Mesendoderm (in vitro differentiated cells): ENCODE measurements around the gene TGFBR3.
A peak's percentile ranks its signal among the peaks of the same experiment; 100 is the strongest.

ENCODE experiments used
- DNase-seq: peaks from one replicate; pipeline ENCODE4 v3.0.0; 2013
- H2AK5ac ChIP-seq: 2 replicates; pipeline ENCODE4 v1.6.1; 2013; ENCODE audit warnings: low read length, inconsistent platforms
- H2BK120ac ChIP-seq: 2 replicates; pipeline ENCODE4 v1.6.1; 2013; ENCODE audit warnings: low read depth, mild to moderate bottlenecking, low read length, moderate library complexity, mixed read lengths
- H2BK15ac ChIP-seq: replicated peaks from 2 replicates; pipeline ENCODE4 v1.6.1; 2013; ENCODE audit warnings: low read depth, mild to moderate bottlenecking, moderate library complexity
- H2BK5ac ChIP-seq: 2 replicates; pipeline ENCODE4 v1.6.1; 2013; ENCODE audit warnings: low read length, inconsistent platforms
- H3K18ac ChIP-seq: 2 replicates; pipeline ENCODE4 v1.6.1; 2013; ENCODE audit warnings: mild to moderate bottlenecking, low read length, mixed read lengths
- H3K23ac ChIP-seq: one replicate; pipeline ENCODE4 v1.6.1; 2013; ENCODE audit warnings: low read length
- H3K27ac ChIP-seq: 2 replicates; pipeline ENCODE4 v1.5.1; 2013; ENCODE audit warnings: low read depth, mild to moderate bottlenecking, inconsistent platforms, low read length, moderate library complexity
- H3K27me3 ChIP-seq: 2 replicates; pipeline ENCODE4 v1.6.1; 2013; ENCODE audit warnings: low read length, control low read depth, mild to moderate bottlenecking, inconsistent platforms; ENCODE audit not compliant: insufficient read depth, poor library complexity
- H3K36me3 ChIP-seq: 2 replicates; pipeline ENCODE4 v1.6.1; 2013; ENCODE audit warnings: low read length, inconsistent platforms; ENCODE audit not compliant: control insufficient read depth, insufficient read depth
- H3K4ac ChIP-seq: one replicate; pipeline ENCODE4 v1.6.1; 2013; ENCODE audit warnings: low read depth, mild to moderate bottlenecking, low read length, moderate library complexity
- H3K4me1 ChIP-seq: 2 replicates; pipeline ENCODE4 v1.6.1; 2013; ENCODE audit warnings: low read depth, low read length, inconsistent platforms; ENCODE audit not compliant: control insufficient read depth
- H3K4me2 ChIP-seq: 2 replicates; pipeline ENCODE4 v1.6.1; 2013; ENCODE audit warnings: low read length
- H3K4me3 ChIP-seq: 2 replicates; pipeline ENCODE4 v1.5.1; 2013; ENCODE audit warnings: mild to moderate bottlenecking, low read length
- H3K56ac ChIP-seq: one replicate; pipeline ENCODE4 v1.6.1; 2013; ENCODE audit warnings: low read length
- H3K79me1 ChIP-seq: 2 replicates; pipeline ENCODE4 v1.6.1; 2013; ENCODE audit warnings: low read length, inconsistent platforms
- H3K79me2 ChIP-seq: 2 replicates; pipeline ENCODE4 v1.6.1; 2013; ENCODE audit warnings: mild to moderate bottlenecking, low read length; ENCODE audit not compliant: control insufficient read depth, insufficient read depth
- H3K9ac ChIP-seq: 2 replicates; pipeline ENCODE4 v1.6.1; 2013; ENCODE audit warnings: low read length, inconsistent platforms
- H4K5ac ChIP-seq: one replicate; pipeline ENCODE4 v1.6.1; 2013; ENCODE audit warnings: low read length
- H4K8ac ChIP-seq: one replicate; pipeline ENCODE4 v1.6.1; 2013; ENCODE audit warnings: low read depth, mild to moderate bottlenecking, control low read depth, low read length, moderate library complexity
- WGBS: extraction: QIAGEN DNeasy Blood & Tissue Kit; methylation state at CpG from one replicate; pipeline ENCODE4 v1.1.7; 2013; ENCODE audit warnings: low lambda C conversion rate, missing lambda C conversion rate; ENCODE audit not compliant: insufficient coverage; ENCODE audit errors: extremely low coverage; 5-methylcytosine and 5-hydroxymethylcytosine counted together

Gene TGFBR3

DNA sequence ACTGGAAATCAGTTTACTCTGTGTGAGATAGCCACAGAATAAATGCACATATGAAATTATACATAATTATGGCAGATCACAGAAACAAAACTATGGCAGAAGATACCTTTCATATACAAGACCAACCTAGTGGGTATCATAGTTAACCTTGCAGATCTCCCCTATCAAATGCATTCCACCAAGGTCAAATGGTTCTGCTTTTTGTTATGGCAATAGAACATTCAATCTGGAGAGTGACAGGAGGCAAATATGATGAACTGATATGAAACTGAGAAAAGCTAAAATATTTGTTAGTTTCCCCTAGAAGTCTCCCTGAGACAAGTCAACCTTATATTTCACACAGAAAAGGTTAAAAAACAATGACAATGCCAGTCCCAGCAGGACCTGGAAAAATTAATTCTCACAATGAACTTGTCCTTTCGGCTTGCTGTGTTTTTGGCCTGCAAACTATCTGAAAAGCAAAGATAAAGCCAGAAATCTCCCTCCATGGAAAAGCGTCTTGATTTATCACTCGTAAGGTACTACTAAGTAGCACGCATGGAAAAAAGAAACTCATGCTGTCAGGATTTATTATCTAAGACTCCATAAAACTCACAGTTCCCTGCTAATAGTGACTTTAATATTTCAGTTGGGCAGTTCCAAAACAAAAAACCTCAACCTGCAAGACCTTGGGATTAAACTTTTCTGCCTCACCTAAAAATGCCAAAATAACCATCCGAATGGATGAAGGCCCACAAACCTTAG, 174.3 kb downstream of the TGFBR3 start:
- no peak overlapping the region for H2AK5ac ChIP-seq
- DNase-seq: no peak
- no peak overlapping the region for H3K4ac ChIP-seq
- H3K9ac ChIP-seq: no peak overlapping the region
- H3K18ac ChIP-seq: no peak overlapping the region
- H3K4me3 ChIP-seq: no peak overlapping the region
- H2BK120ac ChIP-seq: no peak overlapping the region
- H3K79me2 ChIP-seq: no peaks in the 10 kb centered on the region
- no peak overlapping the region for H3K4me2 ChIP-seq
- H2BK5ac ChIP-seq: no peak overlapping the region
- H3K23ac ChIP-seq: no peak overlapping the region
- no peak overlapping the region for H2BK15ac ChIP-seq
- H3K27ac ChIP-seq: no peak overlapping the region
- peaks cover 8% of the 10 kb centered on the region for H3K4me1 ChIP-seq
- H3K79me1 ChIP-seq: no peaks in the 10 kb centered on the region
- no CpG with 5 or more reads among the region's 5 CpGs for WGBS
- no peaks in the 10 kb centered on the region for H3K27me3 ChIP-seq
- H4K8ac ChIP-seq: no peak overlapping the region
- H3K36me3 ChIP-seq: no peaks in the 10 kb centered on the region
- H3K56ac ChIP-seq: no peak overlapping the region
- no peak overlapping the region for H4K5ac ChIP-seq

DNA sequence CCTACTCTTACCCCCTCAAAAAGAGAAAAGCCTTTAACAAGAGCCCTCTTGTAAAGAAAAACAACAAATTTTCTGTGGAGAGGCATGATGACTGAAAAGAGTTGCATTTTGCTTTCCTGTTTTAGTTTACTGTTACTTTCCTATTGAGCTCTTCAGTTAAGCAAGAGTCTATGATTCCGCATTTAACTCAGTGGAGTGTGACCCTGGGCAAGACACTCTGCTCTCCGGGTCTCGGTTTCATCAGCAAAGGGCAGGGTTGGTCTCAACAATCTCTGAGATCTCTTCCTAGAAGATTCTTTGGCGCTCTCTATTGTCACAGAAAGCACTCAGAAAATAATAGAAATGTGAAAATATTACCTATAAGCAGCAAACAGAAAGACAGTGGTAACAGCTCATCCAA, 175.7 kb downstream of the TGFBR3 start:
- no peaks in the 10 kb centered on the region for H3K27me3 ChIP-seq
- H3K56ac ChIP-seq: no peak overlapping the region
- H3K23ac ChIP-seq: no peak overlapping the region
- H4K8ac ChIP-seq: no peak overlapping the region
- no peak for DNase-seq
- H3K27ac ChIP-seq: no peak overlapping the region
- no peak overlapping the region for H2AK5ac ChIP-seq
- H3K4ac ChIP-seq: no peak overlapping the region
- H2BK15ac ChIP-seq: no peak overlapping the region
- no peak overlapping the region for H4K5ac ChIP-seq
- H3K79me1 ChIP-seq: no peaks in the 10 kb centered on the region
- no peaks in the 10 kb centered on the region for H3K79me2 ChIP-seq
- H3K4me2 ChIP-seq: no peak overlapping the region
- H2BK120ac ChIP-seq: no peak overlapping the region
- WGBS: no CpG with 5 or more reads among the region's 4 CpGs
- H3K36me3 ChIP-seq: no peaks in the 10 kb centered on the region
- no peak overlapping the region for H3K4me3 ChIP-seq
- H3K9ac ChIP-seq: no peak overlapping the region
- H3K4me1 ChIP-seq: peaks cover 8% of the 10 kb centered on the region
- H2BK5ac ChIP-seq: no peak overlapping the region
- H3K18ac ChIP-seq: no peak overlapping the region

DNA sequence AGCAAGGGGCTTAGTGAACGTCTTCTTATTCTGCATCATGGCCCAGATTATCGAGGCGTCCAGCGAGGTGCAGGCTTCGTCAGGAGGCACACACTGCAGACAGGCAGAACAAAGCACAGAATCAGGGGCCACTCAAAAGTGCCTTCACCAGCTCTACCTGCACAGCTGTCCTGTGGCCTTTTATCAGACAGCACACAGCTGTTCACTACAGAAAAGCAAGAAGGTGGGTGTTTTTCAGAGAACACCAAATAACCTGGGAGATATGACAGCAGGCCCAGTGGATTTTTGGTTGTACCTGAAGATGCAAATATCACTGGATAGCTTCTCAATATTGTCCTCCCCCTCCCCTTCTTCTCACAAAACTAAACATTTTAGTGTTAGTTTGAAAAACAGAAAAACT, 177.3 kb downstream of the TGFBR3 start:
- no peaks in the 10 kb centered on the region for H3K27me3 ChIP-seq

DNA sequence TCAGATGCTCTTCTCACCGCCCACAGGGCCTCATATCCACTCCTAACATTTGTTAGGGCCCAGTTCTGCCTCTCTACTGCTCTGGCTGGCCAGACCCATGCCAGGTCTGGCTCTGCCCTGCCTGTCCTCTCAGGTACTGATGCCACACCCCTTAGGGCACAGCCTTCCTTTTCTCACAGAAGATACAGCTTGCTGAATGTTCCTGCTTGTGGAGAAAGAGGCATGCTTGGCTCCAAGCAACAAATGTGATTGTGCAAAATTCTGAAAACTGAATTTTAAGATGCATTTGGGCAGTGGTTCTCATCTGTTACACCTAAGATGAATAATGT, 178.1 kb downstream of the TGFBR3 start:
- WGBS: no CpG with 5 or more reads among the region's 1 CpG

More for the DNA sequence above, 177.3 kb downstream of the TGFBR3 start:
- no peak overlapping the region for H2AK5ac ChIP-seq
- H3K18ac ChIP-seq: no peak overlapping the region
- no peak overlapping the region for H4K5ac ChIP-seq
- no peak overlapping the region for H3K56ac ChIP-seq
- no peaks in the 10 kb centered on the region for H3K79me1 ChIP-seq
- no peak overlapping the region for H3K4me3 ChIP-seq
- H3K4ac ChIP-seq: no peak overlapping the region
- peaks cover 2% of the 10 kb centered on the region for H3K4me1 ChIP-seq
- no peak overlapping the region for H3K27ac ChIP-seq
- DNase-seq: no peak
- no peak overlapping the region for H3K23ac ChIP-seq
- H3K4me2 ChIP-seq: no peak overlapping the region
- H3K79me2 ChIP-seq: no peaks in the 10 kb centered on the region
- H2BK5ac ChIP-seq: no peak overlapping the region
- no peak overlapping the region for H3K9ac ChIP-seq
- no peak overlapping the region for H4K8ac ChIP-seq
- WGBS: no CpG with 5 or more reads among the region's 5 CpGs
- H3K36me3 ChIP-seq: no peaks in the 10 kb centered on the region
- H2BK15ac ChIP-seq: no peak overlapping the region
- no peak overlapping the region for H2BK120ac ChIP-seq

DNA sequence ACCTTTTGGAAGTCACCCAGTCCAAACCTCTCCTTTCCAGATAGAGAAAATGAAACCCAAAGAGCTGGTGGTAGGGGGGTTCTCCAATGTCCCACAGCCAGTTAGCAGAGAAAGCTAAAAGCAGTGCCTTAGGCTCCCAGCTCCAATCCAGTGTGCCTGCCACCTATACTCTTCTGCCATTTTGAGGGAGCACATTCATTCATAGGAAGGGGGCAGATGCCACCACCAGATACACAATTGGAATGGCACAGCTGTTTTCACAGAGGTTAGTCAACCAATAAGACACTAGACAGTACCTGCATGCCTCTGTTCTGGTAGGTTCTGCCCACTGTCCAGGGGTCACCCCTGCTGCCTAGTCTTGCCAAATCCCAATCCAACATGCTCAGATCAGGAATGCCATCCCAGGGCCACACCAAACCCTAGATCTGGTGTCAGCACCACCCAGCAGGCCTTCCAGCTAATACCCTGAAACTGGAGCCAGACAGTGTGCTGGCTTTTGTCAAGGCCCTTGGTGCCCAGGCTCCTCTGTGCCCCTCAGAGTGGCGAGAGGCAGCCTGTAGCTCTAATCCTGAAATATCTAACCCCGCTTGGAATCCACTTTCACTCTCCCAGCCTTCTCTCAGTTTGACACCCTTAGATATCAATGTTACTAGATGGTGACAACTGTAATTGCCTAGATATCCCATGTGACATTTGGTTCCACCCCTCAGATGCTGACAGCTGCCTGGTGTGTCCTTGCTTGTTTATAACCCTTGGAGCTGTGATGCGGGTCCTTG, 178.6 kb downstream of the TGFBR3 start:
- WGBS: no CpG with 5 or more reads among the region's 3 CpGs
- peak; percentile 46 for DNase-seq
- no peaks in the 10 kb centered on the region for H3K36me3 ChIP-seq
- H3K4me1 ChIP-seq: no peaks in the 10 kb centered on the region
- no peak overlapping the region for H2AK5ac ChIP-seq
- no peaks in the 10 kb centered on the region for H3K79me2 ChIP-seq
- H3K27me3 ChIP-seq: no peaks in the 10 kb centered on the region
- no peak overlapping the region for H3K27ac ChIP-seq
- H2BK5ac ChIP-seq: no peak overlapping the region
- H3K4me2 ChIP-seq: no peak overlapping the region
- no peak overlapping the region for H3K9ac ChIP-seq
- no peak overlapping the region for H3K18ac ChIP-seq
- no peak overlapping the region for H3K56ac ChIP-seq
- no peak overlapping the region for H3K23ac ChIP-seq
- no peak overlapping the region for H3K4me3 ChIP-seq
- H4K8ac ChIP-seq: no peak overlapping the region
- no peak overlapping the region for H4K5ac ChIP-seq
- H2BK120ac ChIP-seq: no peak overlapping the region
- no peak overlapping the region for H2BK15ac ChIP-seq
- no peak overlapping the region for H3K4ac ChIP-seq
- no peaks in the 10 kb centered on the region for H3K79me1 ChIP-seq

More for the DNA sequence above, 178.1 kb downstream of the TGFBR3 start:
- Histone ChIP-seq H3K27me3 (no peaks in the 10 kb centered on the region), H3K23ac (no peak overlapping the region), H2AK5ac (no peak overlapping the region), H2BK15ac (no peak overlapping the region), H3K4me3 (no peak overlapping the region), H3K4ac (no peak overlapping the region), H3K4me1 (no peaks in the 10 kb centered on the region), H2BK120ac (no peak overlapping the region), H3K79me2 (no peaks in the 10 kb centered on the region), H3K27ac (no peak overlapping the region), H3K18ac (no peak overlapping the region), H3K79me1 (no peaks in the 10 kb centered on the region), H3K36me3 (no peaks in the 10 kb centered on the region), H4K5ac (no peak overlapping the region), H3K4me2 (no peak overlapping the region), H3K9ac (no peak overlapping the region), H3K56ac (no peak overlapping the region), H4K8ac (no peak overlapping the region), H2BK5ac (no peak overlapping the region)
- DNase-seq: no peak
